ENCODE data around the gene JAM3.

The JAM3 gene

GRCh38 chr11:134045799-134046635, 22.9 kb upstream of the JAM3 start:
- no peaks in the 10 kb centered on the region for H3K9me3 Mint-ChIP-seq
- H3K36me3 Mint-ChIP-seq (ENCODE audit: low read depth): no peaks in the 10 kb centered on the region
- no peaks in the 10 kb centered on the region for H3K4me1 Mint-ChIP-seq (ENCODE audit: low read depth)
- no peak overlapping the region for H3K27ac Mint-ChIP-seq
- H3K4me3 Mint-ChIP-seq: no peak overlapping the region
- H3K27me3 Mint-ChIP-seq: peaks cover 8% of the 10 kb centered on the region
- intact Hi-C loops (cut with micrococcal nuclease): no loop called here

GRCh38 chr11:134046681-134047449, 22.0 kb upstream of the JAM3 start:
- Mint-ChIP-seq H3K9me3 (no peaks in the 10 kb centered on the region), H3K27ac (no peak overlapping the region), H3K4me1 (ENCODE audit: low read depth) (no peaks in the 10 kb centered on the region), H3K36me3 (ENCODE audit: low read depth) (no peaks in the 10 kb centered on the region), H3K27me3 (peaks cover 8% of the 10 kb centered on the region), H3K4me3 (no peak overlapping the region)
- intact Hi-C loops (cut with micrococcal nuclease): no loop called here

- H3K4me1 Mint-ChIP-seq (ENCODE audit: low read depth): no peaks in the 10 kb centered on the region
- peaks cover 8% of the 10 kb centered on the region for H3K27me3 Mint-ChIP-seq
- no peaks in the 10 kb centered on the region for H3K9me3 Mint-ChIP-seq
- intact Hi-C loops (cut with micrococcal nuclease): no loop called here
- H3K36me3 Mint-ChIP-seq (ENCODE audit: low read depth): no peaks in the 10 kb centered on the region
- no peak overlapping the region for H3K4me3 Mint-ChIP-seq
- H3K27ac Mint-ChIP-seq: no peak overlapping the region
Measured at GRCh38 chr11:134047586-134047999, 21.3 kb upstream of the JAM3 start.

GRCh38 chr11:134048028-134048427, 20.8 kb upstream of the JAM3 start:
- no peak overlapping the region for H3K4me3 Mint-ChIP-seq
- H3K36me3 Mint-ChIP-seq (ENCODE audit: low read depth): no peaks in the 10 kb centered on the region
- no peak overlapping the region for H3K27ac Mint-ChIP-seq
- intact Hi-C loops (cut with micrococcal nuclease): no loop called here
- H3K4me1 Mint-ChIP-seq (ENCODE audit: low read depth): peaks cover 1% of the 10 kb centered on the region
- peaks cover 8% of the 10 kb centered on the region for H3K27me3 Mint-ChIP-seq
- no peaks in the 10 kb centered on the region for H3K9me3 Mint-ChIP-seq

- Mint-ChIP-seq H3K36me3 (ENCODE audit: low read depth) (no peaks in the 10 kb centered on the region), H3K27me3 (peaks cover 11% of the 10 kb centered on the region)
- intact Hi-C loops (cut with micrococcal nuclease): no loop called here
Measured at GRCh38 chr11:134049303-134049702, 19.6 kb upstream of the JAM3 start.

GRCh38 chr11:134050541-134051383, 18.1 kb upstream of the JAM3 start:
- peaks cover 5% of the 10 kb centered on the region for H3K4me1 Mint-ChIP-seq (ENCODE audit: low read depth)
- H3K9me3 Mint-ChIP-seq: no peaks in the 10 kb centered on the region
- peaks cover 11% of the 10 kb centered on the region for H3K27me3 Mint-ChIP-seq
- no peaks in the 10 kb centered on the region for H3K36me3 Mint-ChIP-seq (ENCODE audit: low read depth)
- intact Hi-C loops (cut with micrococcal nuclease): loop anchor here (2.0 kb wide), 1 partner anchor 88 kb away; no protein-coding TSS in a partner anchor
- no peak overlapping the region for H3K4me3 Mint-ChIP-seq
- no peak overlapping the region for H3K27ac Mint-ChIP-seq

More at GRCh38 chr11:134049303-134049702, 19.6 kb upstream of the JAM3 start:
- Mint-ChIP-seq H3K9me3 (no peaks in the 10 kb centered on the region), H3K4me3 (no peak overlapping the region), H3K4me1 (ENCODE audit: low read depth) (peaks cover 5% of the 10 kb centered on the region), H3K27ac (no peak overlapping the region)

- H3K4me3 Mint-ChIP-seq: no peak overlapping the region
- H3K27me3 Mint-ChIP-seq: peaks cover 11% of the 10 kb centered on the region
- no peak overlapping the region for H3K27ac Mint-ChIP-seq
Measured at GRCh38 chr11:134052395-134052987, 16.4 kb upstream of the JAM3 start.

GRCh38 chr11:134052988-134053945, 15.6 kb upstream of the JAM3 start:
- no peaks in the 10 kb centered on the region for H3K36me3 Mint-ChIP-seq (ENCODE audit: low read depth)
- H3K27me3 Mint-ChIP-seq: peaks cover 11% of the 10 kb centered on the region
- peaks cover 5% of the 10 kb centered on the region for H3K4me1 Mint-ChIP-seq (ENCODE audit: low read depth)
- no peaks in the 10 kb centered on the region for H3K9me3 Mint-ChIP-seq
- intact Hi-C loops (cut with micrococcal nuclease): no loop called here
- no peak overlapping the region for H3K4me3 Mint-ChIP-seq
- no peak overlapping the region for H3K27ac Mint-ChIP-seq

More at GRCh38 chr11:134052395-134052987, 16.4 kb upstream of the JAM3 start:
- intact Hi-C loops (cut with micrococcal nuclease): no loop called here
- H3K9me3 Mint-ChIP-seq: no peaks in the 10 kb centered on the region
- H3K4me1 Mint-ChIP-seq (ENCODE audit: low read depth): peaks cover 5% of the 10 kb centered on the region
- H3K36me3 Mint-ChIP-seq (ENCODE audit: low read depth): no peaks in the 10 kb centered on the region

- Mint-ChIP-seq H3K4me1 (ENCODE audit: low read depth) (peaks cover 5% of the 10 kb centered on the region), H3K36me3 (ENCODE audit: low read depth) (no peaks in the 10 kb centered on the region), H3K27me3 (peaks cover 6% of the 10 kb centered on the region), H3K27ac (no peak overlapping the region), H3K4me3 (no peak overlapping the region), H3K9me3 (no peaks in the 10 kb centered on the region)
- intact Hi-C loops (cut with micrococcal nuclease): no loop called here
Measured at GRCh38 chr11:134055029-134055428, 13.8 kb upstream of the JAM3 start.

- H3K9me3 Mint-ChIP-seq: no peaks in the 10 kb centered on the region
- H3K27me3 Mint-ChIP-seq: peaks cover 1% of the 10 kb centered on the region
- intact Hi-C loops (cut with micrococcal nuclease): no loop called here
- H3K27ac Mint-ChIP-seq: no peak overlapping the region
- no peaks in the 10 kb centered on the region for H3K36me3 Mint-ChIP-seq (ENCODE audit: low read depth)
- no peak overlapping the region for H3K4me3 Mint-ChIP-seq
- H3K4me1 Mint-ChIP-seq (ENCODE audit: low read depth): peaks cover 5% of the 10 kb centered on the region
Measured at GRCh38 chr11:134060316-134060715, 8.6 kb upstream of the JAM3 start.

- intact Hi-C loops (cut with micrococcal nuclease): no loop called here
- H3K27ac Mint-ChIP-seq: no peak overlapping the region
- H3K9me3 Mint-ChIP-seq: no peaks in the 10 kb centered on the region
- H3K4me1 Mint-ChIP-seq (ENCODE audit: low read depth): peaks cover 5% of the 10 kb centered on the region
- no peaks in the 10 kb centered on the region for H3K36me3 Mint-ChIP-seq (ENCODE audit: low read depth)
- peaks cover 13% of the 10 kb centered on the region for H3K27me3 Mint-ChIP-seq
- no peak overlapping the region for H3K4me3 Mint-ChIP-seq
Measured at GRCh38 chr11:134062265-134063123, 6.4 kb upstream of the JAM3 start.

GRCh38 chr11:134063124-134063495, 5.8 kb upstream of the JAM3 start:
- no peak overlapping the region for H3K4me3 Mint-ChIP-seq
- H3K9me3 Mint-ChIP-seq: no peaks in the 10 kb centered on the region
- H3K27me3 Mint-ChIP-seq: peaks cover 16% of the 10 kb centered on the region
- intact Hi-C loops (cut with micrococcal nuclease): no loop called here
- H3K36me3 Mint-ChIP-seq (ENCODE audit: low read depth): no peaks in the 10 kb centered on the region
- H3K27ac Mint-ChIP-seq: no peak overlapping the region
- H3K4me1 Mint-ChIP-seq (ENCODE audit: low read depth): peaks cover 5% of the 10 kb centered on the region
